ENCODE measurements around the gene SIK3.

The SIK3 gene

GRCh38 chr11:117073539-117073938, 24.7 kb downstream of the SIK3 start:
- TF ChIP-seq, protein P1, sequence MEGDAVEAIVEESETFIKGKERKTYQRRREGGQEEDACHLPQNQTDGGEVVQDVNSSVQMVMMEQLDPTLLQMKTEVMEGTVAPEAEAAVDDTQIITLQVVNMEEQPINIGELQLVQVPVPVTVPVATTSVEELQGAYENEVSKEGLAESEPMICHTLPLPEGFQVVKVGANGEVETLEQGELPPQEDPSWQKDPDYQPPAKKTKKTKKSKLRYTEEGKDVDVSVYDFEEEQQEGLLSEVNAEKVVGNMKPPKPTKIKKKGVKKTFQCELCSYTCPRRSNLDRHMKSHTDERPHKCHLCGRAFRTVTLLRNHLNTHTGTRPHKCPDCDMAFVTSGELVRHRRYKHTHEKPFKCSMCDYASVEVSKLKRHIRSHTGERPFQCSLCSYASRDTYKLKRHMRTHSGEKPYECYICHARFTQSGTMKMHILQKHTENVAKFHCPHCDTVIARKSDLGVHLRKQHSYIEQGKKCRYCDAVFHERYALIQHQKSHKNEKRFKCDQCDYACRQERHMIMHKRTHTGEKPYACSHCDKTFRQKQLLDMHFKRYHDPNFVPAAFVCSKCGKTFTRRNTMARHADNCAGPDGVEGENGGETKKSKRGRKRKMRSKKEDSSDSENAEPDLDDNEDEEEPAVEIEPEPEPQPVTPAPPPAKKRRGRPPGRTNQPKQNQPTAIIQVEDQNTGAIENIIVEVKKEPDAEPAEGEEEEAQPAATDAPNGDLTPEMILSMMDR (conservative IDR thresholded peaks at IDR 0.05; ENCODE audit: control insufficient read depth, insufficient read depth, low read depth, low read length) = no peak
- no peak overlapping the region for H3K4me3 ChIP-seq (ENCODE audit: control insufficient read depth, low read depth, low read length)
- DNase-seq (ENCODE audit: low read depth) = no peak

GRCh38 chr11:117072517-117073461, 25.4 kb downstream of the SIK3 start:
- TF ChIP-seq, protein P1 (conservative IDR thresholded peaks at IDR 0.05; ENCODE audit: control insufficient read depth, insufficient read depth, low read depth, low read length) = no peak
- no peak overlapping the region for H3K4me3 ChIP-seq (ENCODE audit: control insufficient read depth, low read depth, low read length)
- DNase-seq (ENCODE audit: low read depth) = peak; percentile 96

GRCh38 chr11:117071344-117071787, 26.9 kb downstream of the SIK3 start:
- H3K4me3 ChIP-seq (ENCODE audit: control insufficient read depth, low read depth, low read length) = no peak overlapping the region
- DNase-seq (ENCODE audit: low read depth) = peak; percentile 25
- TF ChIP-seq, protein P1 (conservative IDR thresholded peaks at IDR 0.05; ENCODE audit: control insufficient read depth, insufficient read depth, low read depth, low read length) = no peak

DNA sequence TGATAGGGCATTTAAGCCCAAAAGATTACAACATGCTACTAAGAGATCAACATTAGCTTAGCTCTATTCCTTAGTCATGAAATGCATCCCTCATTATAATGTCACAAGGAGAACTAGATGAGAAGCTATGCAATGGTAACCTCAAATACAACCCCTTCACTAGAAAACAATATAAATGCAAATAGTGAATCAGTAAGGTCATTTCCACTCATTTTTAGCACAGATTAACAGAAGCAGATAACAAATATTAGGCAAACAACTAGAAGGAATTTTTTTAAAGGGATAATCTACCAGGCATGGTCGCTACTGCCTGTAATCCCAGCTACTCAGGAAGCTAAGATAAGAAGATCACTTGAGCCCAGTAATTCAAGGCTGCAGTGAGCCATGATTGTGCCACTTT, 28.2 kb downstream of the SIK3 start:
- H3K4me3 ChIP-seq (ENCODE audit: control insufficient read depth, low read depth, low read length) = no peak overlapping the region
- TF ChIP-seq, protein P1 (conservative IDR thresholded peaks at IDR 0.05; ENCODE audit: control insufficient read depth, insufficient read depth, low read depth, low read length) = no peak
- DNase-seq (ENCODE audit: low read depth) = peak; percentile 31

DNA sequence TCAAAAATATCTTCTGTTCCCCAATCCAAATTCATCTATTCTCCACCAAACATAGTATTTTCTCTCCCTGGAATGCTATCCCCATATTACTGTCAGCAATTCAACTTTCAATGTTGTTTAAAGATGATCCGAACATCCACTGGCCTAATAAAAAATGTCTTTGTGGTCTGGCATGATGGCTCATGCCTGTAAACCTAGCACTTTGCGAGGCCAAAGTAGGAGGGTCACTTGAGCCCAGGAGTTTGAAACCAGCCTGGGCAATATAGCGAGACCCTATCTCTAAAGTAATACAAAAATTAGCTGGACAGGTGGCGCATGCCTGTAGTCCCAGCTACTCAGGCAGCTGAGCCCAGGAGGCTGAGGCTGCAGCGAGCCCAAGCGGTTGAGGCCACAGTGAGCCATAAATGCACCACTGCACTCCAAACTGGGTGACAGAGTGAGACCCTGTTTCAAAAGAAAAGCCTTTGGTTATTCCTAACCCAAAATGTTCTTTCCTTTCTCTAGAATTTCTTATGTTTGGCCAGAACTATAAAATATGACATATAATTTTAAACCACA, 29.8 kb downstream of the SIK3 start:
- DNase-seq (ENCODE audit: low read depth) = no peak
- TF ChIP-seq, protein P1 (conservative IDR thresholded peaks at IDR 0.05; ENCODE audit: control insufficient read depth, insufficient read depth, low read depth, low read length) = no peak
- no peak overlapping the region for H3K4me3 ChIP-seq (ENCODE audit: control insufficient read depth, low read depth, low read length)

- H3K4me3 ChIP-seq (ENCODE audit: control insufficient read depth, low read depth, low read length) = no peak overlapping the region
- no peak for DNase-seq (ENCODE audit: low read depth)
- TF ChIP-seq, protein P1 (conservative IDR thresholded peaks at IDR 0.05; ENCODE audit: control insufficient read depth, insufficient read depth, low read depth, low read length) = no peak
Measured at GRCh38 chr11:117066959-117067358, 31.3 kb downstream of the SIK3 start.
